Stimulated activated naive B cell treated with anti-CD40 and anti-IgM and Interleukin-4, amounts not matched to agents 10 μg/mL and 1 μg/mL and 100 μg/mL, for 72 hours (primary cell): ENCODE measurements around the gene PAX7.

Source experiments
- ATAC-seq, 2 donors: fragments of 150-1000 bp; cut with Tn5 transposase; replicated peaks; 2 replicates each; pipeline ENCODE4 v1.10.0; 2021; ENCODE audit warnings: moderate library complexity in 1 of 2
- DNase-seq: peaks from one replicate; pipeline ENCODE4 v3.0.0; 2021
- H3K27ac Mint-ChIP-seq: one replicate; pipeline ENCODE4 v1.8.0; 2022; ENCODE audit warnings: mild to moderate bottlenecking, mixed read lengths
- H3K27me3 Mint-ChIP-seq, 2 donors: one replicate each; pipeline ENCODE4 v1.8.0; 2022; ENCODE audit warnings: mixed read lengths in 2 of 2
- H3K36me3 Mint-ChIP-seq, 2 donors: one replicate each; pipeline ENCODE4 v1.8.0; 2022; ENCODE audit warnings: mixed read lengths in 2 of 2, mild to moderate bottlenecking in 1 of 2
- H3K4me1 Mint-ChIP-seq, 2 donors: one replicate each; pipeline ENCODE4 v1.8.0; 2022; ENCODE audit warnings: mixed read lengths in 2 of 2, mild to moderate bottlenecking in 1 of 2
- H3K4me3 Mint-ChIP-seq, 2 donors: one replicate each; pipeline ENCODE4 v1.8.0; 2022; ENCODE audit warnings: mild to moderate bottlenecking in 2 of 2, mixed read lengths in 2 of 2, moderate library complexity in 1 of 2
- H3K9me3 Mint-ChIP-seq, 2 donors: one replicate each; pipeline ENCODE4 v1.8.0; 2022; ENCODE audit warnings: mixed read lengths in 2 of 2, mild to moderate bottlenecking in 1 of 2

The PAX7 gene

GRCh38 chr1:18606443-18607288 lies 24.0 kb upstream of the PAX7 start:
- H3K4me1 Mint-ChIP-seq = no peaks in the 10 kb centered on the region
- no peak overlapping the region for H3K4me3 Mint-ChIP-seq
- DNase-seq (no peak), ATAC-seq (no peak)
- peaks cover 10 to 13% of the 10 kb centered on the region in 2 donors for H3K27me3 Mint-ChIP-seq
- H3K27ac Mint-ChIP-seq = no peak overlapping the region
- no peaks in the 10 kb centered on the region for H3K36me3 Mint-ChIP-seq
- no peaks in the 10 kb centered on the region for H3K9me3 Mint-ChIP-seq

GRCh38 chr1:18607289-18607760 lies 23.3 kb upstream of the PAX7 start:
- no peak for ATAC-seq
- no peaks in the 10 kb centered on the region for H3K4me1 Mint-ChIP-seq
- no peaks in the 10 kb centered on the region for H3K9me3 Mint-ChIP-seq
- H3K36me3 Mint-ChIP-seq = no peaks in the 10 kb centered on the region
- H3K4me3 Mint-ChIP-seq = no peak overlapping the region
- no peak overlapping the region for H3K27ac Mint-ChIP-seq
- peaks cover 12 to 19% of the 10 kb centered on the region in 2 donors for H3K27me3 Mint-ChIP-seq
- DNase-seq = no peak

GRCh38 chr1:18608534-18608933 lies 22.1 kb upstream of the PAX7 start:
- DNase-seq = no peak
- H3K9me3 Mint-ChIP-seq = no peaks in the 10 kb centered on the region
- H3K4me3 Mint-ChIP-seq = no peak overlapping the region
- H3K27ac Mint-ChIP-seq = no peak overlapping the region
- H3K27me3 Mint-ChIP-seq = peaks cover 12 to 19% of the 10 kb centered on the region in 2 donors
- H3K36me3 Mint-ChIP-seq = no peaks in the 10 kb centered on the region
- no peaks in the 10 kb centered on the region for H3K4me1 Mint-ChIP-seq
- ATAC-seq = no peak

GRCh38 chr1:18611311-18611710 lies 19.3 kb upstream of the PAX7 start:
- ATAC-seq = no peak
- Mint-ChIP-seq H3K4me1 (no peaks in the 10 kb centered on the region), H3K9me3 (no peaks in the 10 kb centered on the region)

GRCh38 chr1:18612073-18612472 lies 18.6 kb upstream of the PAX7 start:
- DNase-seq (no peak), ATAC-seq (no peak)
- Mint-ChIP-seq H3K27me3 (peaks cover 4 to 25% of the 10 kb centered on the region in 2 donors), H3K27ac (no peak overlapping the region), H3K4me3 (no peak overlapping the region), H3K36me3 (no peaks in the 10 kb centered on the region), H3K9me3 (no peaks in the 10 kb centered on the region), H3K4me1 (no peaks in the 10 kb centered on the region)

More at GRCh38 chr1:18611311-18611710, 19.3 kb upstream of the PAX7 start:
- Mint-ChIP-seq H3K4me3 (no peak overlapping the region), H3K36me3 (no peaks in the 10 kb centered on the region), H3K27me3 (peaks cover 4 to 25% of the 10 kb centered on the region in 2 donors), H3K27ac (no peak overlapping the region)
- DNase-seq = no peak

GRCh38 chr1:18614069-18614735 lies 16.4 kb upstream of the PAX7 start:
- no peak for ATAC-seq
- DNase-seq = no peak
- Mint-ChIP-seq H3K4me1 (no peaks in the 10 kb centered on the region), H3K27ac (peak overlapping the region; percentile 39), H3K36me3 (no peaks in the 10 kb centered on the region), H3K4me3 (no peak overlapping the region), H3K9me3 (peaks cover 3 to 5% of the 10 kb centered on the region in 2 donors), H3K27me3 (peaks cover 11 to 30% of the 10 kb centered on the region in 2 donors)

- no peaks in the 10 kb centered on the region for H3K36me3 Mint-ChIP-seq
- DNase-seq (no peak), ATAC-seq (no peak)
- peaks cover 29 to 33% of the 10 kb centered on the region in 2 donors for H3K27me3 Mint-ChIP-seq
- H3K4me1 Mint-ChIP-seq = no peaks in the 10 kb centered on the region
- no peak overlapping the region for H3K27ac Mint-ChIP-seq
- no peak overlapping the region for H3K4me3 Mint-ChIP-seq
- peaks cover 4 to 5% of the 10 kb centered on the region in 2 donors for H3K9me3 Mint-ChIP-seq
Observed at GRCh38 chr1:18618546-18619466, 11.8 kb upstream of the PAX7 start.

GRCh38 chr1:18619467-18619835 lies 11.2 kb upstream of the PAX7 start:
- Mint-ChIP-seq H3K27me3 (peaks cover 34 to 36% of the 10 kb centered on the region in 2 donors), H3K27ac (no peak overlapping the region), H3K36me3 (no peaks in the 10 kb centered on the region), H3K4me1 (no peaks in the 10 kb centered on the region), H3K4me3 (no peak overlapping the region), H3K9me3 (peaks cover 4 to 5% of the 10 kb centered on the region in 2 donors)
- DNase-seq = no peak
- no peak for ATAC-seq

GRCh38 chr1:18628511-18628910 lies 2.1 kb upstream of the PAX7 start:
- Mint-ChIP-seq H3K9me3 (no peaks in the 10 kb centered on the region), H3K27me3 (peaks cover 79 to 96% of the 10 kb centered on the region in 2 donors), H3K4me3 (no peak overlapping the region), H3K36me3 (peaks cover 0 to 4% of the 10 kb centered on the region in 2 donors), H3K4me1 (peaks cover 5 to 15% of the 10 kb centered on the region in 2 donors), H3K27ac (no peak overlapping the region)
- DNase-seq (no peak), ATAC-seq (no peak)

GRCh38 chr1:18629659-18630510 lies 761 bp upstream of the PAX7 start:
- peaks cover 0 to 4% of the 10 kb centered on the region in 2 donors for H3K36me3 Mint-ChIP-seq
- H3K27me3 Mint-ChIP-seq = peaks cover 78 to 96% of the 10 kb centered on the region in 2 donors
- no peak for ATAC-seq
- peak overlapping the region; percentile 63 for H3K27ac Mint-ChIP-seq
- peak overlapping the region in 1 of 2 donors; percentile 58 for H3K4me3 Mint-ChIP-seq
- no peak for DNase-seq
- no peaks in the 10 kb centered on the region for H3K9me3 Mint-ChIP-seq
- peaks cover 5 to 16% of the 10 kb centered on the region in 2 donors for H3K4me1 Mint-ChIP-seq

GRCh38 chr1:18631496-18632217 lies 1.0 kb downstream of the PAX7 start:
- peaks cover 80 to 96% of the 10 kb centered on the region in 2 donors for H3K27me3 Mint-ChIP-seq
- DNase-seq = no peak
- H3K27ac Mint-ChIP-seq = peak overlapping the region; percentile 81
- no peak for ATAC-seq
- no peaks in the 10 kb centered on the region for H3K9me3 Mint-ChIP-seq
- peak overlapping the region; percentile 0 to 58 for H3K4me3 Mint-ChIP-seq
- H3K36me3 Mint-ChIP-seq = peaks cover 0 to 4% of the 10 kb centered on the region in 2 donors
- peaks cover 5 to 27% of the 10 kb centered on the region in 2 donors for H3K4me1 Mint-ChIP-seq

- Mint-ChIP-seq H3K27me3 (peaks cover 81 to 97% of the 10 kb centered on the region in 2 donors), H3K9me3 (no peaks in the 10 kb centered on the region), H3K4me3 (peak overlapping the region; percentile 0 to 46), H3K27ac (peak overlapping the region; percentile 81), H3K4me1 (peaks cover 5 to 27% of the 10 kb centered on the region in 2 donors), H3K36me3 (peaks cover 0 to 4% of the 10 kb centered on the region in 2 donors)
- DNase-seq (no peak), ATAC-seq (no peak)
Observed at GRCh38 chr1:18632218-18632588, 1.6 kb downstream of the PAX7 start.
